VCaP (cell line): ENCODE measurements around the gene MEIOC.
A peak's percentile ranks its signal among the peaks of the same experiment; 100 is the strongest.
"Not testable (repeated sequence)": the region's sequence is repeated elsewhere in the genome, so short reads cannot be mapped to it uniquely, and the experiment has no call there.

Experiments
- H3K27ac ChIP-seq: fragments of 450-650 bp; 2 replicates; pipeline ENCODE4 v1.5.1; 2017
- CTCF ChIP-seq: fragments of 450-650 bp; conservative IDR thresholded peaks from 2 replicates; pipeline ENCODE4 v1.5.1; 2017; ENCODE audit warnings: mild to moderate bottlenecking, moderate library complexity

Gene MEIOC

GRCh38 chr17:44623070-44623725 is 33.1 kb upstream of the MEIOC start:
- TF ChIP-seq CTCF, result peak; percentile 17; the same call in 1 of the 2 replicates
- no peak overlapping the region for H3K27ac ChIP-seq

GRCh38 chr17:44627513-44628242 is 28.6 kb upstream of the MEIOC start:
- TF ChIP-seq CTCF, result no peak
- H3K27ac ChIP-seq, result no peak overlapping the region

GRCh38 chr17:44628243-44629188 is 27.8 kb upstream of the MEIOC start:
- TF ChIP-seq CTCF, result no peak
- H3K27ac ChIP-seq, result no peak overlapping the region

GRCh38 chr17:44629314-44629713 is 27.0 kb upstream of the MEIOC start:
- H3K27ac ChIP-seq, result no peak overlapping the region
- no peak for TF ChIP-seq CTCF

GRCh38 chr17:44630703-44631102 is 25.6 kb upstream of the MEIOC start:
- no peak overlapping the region for H3K27ac ChIP-seq
- TF ChIP-seq CTCF, result no peak

- no peak overlapping the region for H3K27ac ChIP-seq
- no peak for TF ChIP-seq CTCF
These were observed 22.3 kb upstream of the MEIOC start for GRCh38 chr17:44633998-44634397.

GRCh38 chr17:44634401-44634800 is 21.9 kb upstream of the MEIOC start:
- not testable (repeated sequence) for H3K27ac ChIP-seq
